ENCODE measurements around the gene ORM2.

ORM2 gene

GRCh38 chr9:114294664-114295063 is 35.0 kb upstream of the ORM2 start:
- no peak for DNase-seq (ENCODE audit: low spot score)

- no peak for DNase-seq (ENCODE audit: low spot score)
Observed at GRCh38 chr9:114296338-114296737, 33.3 kb upstream of the ORM2 start.

DNA sequence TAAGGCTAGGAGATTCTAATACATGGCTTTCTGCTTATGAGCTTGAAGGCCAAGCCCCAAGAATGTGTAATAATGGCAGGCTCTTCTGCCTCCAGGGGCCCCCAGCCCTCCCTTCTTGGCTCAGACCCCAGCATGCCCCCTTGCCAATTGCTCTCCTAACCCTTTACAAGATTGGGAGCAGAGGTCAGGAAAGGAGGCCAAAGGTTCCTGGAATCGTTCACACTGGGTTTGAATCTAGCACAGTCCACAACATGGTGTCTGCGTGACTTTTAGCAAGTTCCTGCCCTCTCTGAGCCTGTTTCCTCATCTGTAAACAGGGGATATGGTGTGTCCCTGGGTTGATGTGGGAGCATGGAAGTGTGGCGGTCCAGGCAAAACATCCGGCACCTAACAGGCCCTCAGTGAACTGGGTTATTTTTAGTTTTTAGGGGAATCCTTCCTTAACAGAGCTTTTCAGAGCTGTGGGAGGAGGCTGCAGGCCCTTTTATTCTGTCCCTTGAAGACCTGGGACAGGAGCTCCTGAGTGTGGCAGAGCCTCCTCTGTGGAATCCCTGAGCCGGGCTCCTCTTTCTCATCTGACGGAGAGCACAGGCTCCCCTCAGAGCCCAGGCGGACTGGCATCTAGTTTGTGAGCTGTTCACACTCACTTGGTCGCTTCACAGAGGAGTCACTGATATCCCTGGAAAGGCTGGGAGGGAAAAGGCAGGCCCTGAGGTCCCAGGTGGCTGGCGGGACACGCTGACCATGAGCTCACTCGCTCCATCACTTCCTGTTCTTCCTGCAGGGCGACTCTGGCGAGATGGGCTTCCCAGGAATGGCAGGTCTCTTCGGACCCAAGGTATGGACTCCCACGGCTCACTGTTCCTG is 30.1 kb upstream of the ORM2 start:
- DNase-seq (ENCODE audit: low spot score), result no peak

GRCh38 chr9:114300153-114300845 is 29.4 kb upstream of the ORM2 start:
- no peak for DNase-seq (ENCODE audit: low spot score)

- no peak for DNase-seq (ENCODE audit: low spot score)
Observed at GRCh38 chr9:114300846-114301797, 28.5 kb upstream of the ORM2 start.

DNA sequence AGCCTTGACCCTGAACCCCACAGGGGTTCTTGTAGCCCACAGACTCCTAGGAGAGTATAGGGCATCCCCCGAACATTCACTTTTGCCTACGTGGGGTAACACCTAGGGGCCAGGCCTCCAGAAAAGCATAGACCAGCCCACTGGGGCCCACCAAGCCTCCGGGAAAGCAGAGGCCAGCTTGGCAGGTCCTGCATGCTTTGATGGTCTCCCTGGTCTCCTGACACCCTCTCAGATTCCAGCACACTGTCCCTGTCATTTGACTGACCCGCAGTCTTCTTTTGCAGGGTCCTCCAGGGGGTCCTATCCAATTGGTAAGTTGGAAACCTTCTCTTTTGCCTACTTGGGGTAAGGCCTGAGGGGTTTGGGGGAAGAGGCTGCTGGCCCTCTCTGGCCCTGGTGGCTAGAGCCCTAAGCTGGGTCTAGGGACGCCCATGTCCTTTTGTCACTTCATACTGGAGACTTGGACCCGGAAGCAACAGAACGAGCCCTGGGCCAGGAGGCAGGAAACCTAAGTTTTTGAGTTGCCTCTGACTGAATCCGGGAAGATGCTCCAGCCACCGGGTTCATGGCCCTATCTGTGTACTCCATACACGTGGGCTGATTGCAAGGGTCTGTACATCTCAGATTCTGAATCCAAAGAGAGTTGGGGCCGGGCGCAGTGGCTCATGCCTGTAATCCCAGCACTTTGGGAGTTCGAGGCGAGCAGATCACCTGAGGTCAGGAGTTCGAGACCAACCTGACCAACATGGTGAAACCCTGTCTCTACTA is 27.7 kb upstream of the ORM2 start:
- no peak for DNase-seq (ENCODE audit: low spot score)

GRCh38 chr9:114302727-114303126 is 26.9 kb upstream of the ORM2 start:
- DNase-seq (ENCODE audit: low spot score), result no peak

- no peak for DNase-seq (ENCODE audit: low spot score)
Observed at GRCh38 chr9:114303571-114303970, 26.1 kb upstream of the ORM2 start.

GRCh38 chr9:114303977-114304376 is 25.7 kb upstream of the ORM2 start:
- DNase-seq (ENCODE audit: low spot score), result no peak

DNA sequence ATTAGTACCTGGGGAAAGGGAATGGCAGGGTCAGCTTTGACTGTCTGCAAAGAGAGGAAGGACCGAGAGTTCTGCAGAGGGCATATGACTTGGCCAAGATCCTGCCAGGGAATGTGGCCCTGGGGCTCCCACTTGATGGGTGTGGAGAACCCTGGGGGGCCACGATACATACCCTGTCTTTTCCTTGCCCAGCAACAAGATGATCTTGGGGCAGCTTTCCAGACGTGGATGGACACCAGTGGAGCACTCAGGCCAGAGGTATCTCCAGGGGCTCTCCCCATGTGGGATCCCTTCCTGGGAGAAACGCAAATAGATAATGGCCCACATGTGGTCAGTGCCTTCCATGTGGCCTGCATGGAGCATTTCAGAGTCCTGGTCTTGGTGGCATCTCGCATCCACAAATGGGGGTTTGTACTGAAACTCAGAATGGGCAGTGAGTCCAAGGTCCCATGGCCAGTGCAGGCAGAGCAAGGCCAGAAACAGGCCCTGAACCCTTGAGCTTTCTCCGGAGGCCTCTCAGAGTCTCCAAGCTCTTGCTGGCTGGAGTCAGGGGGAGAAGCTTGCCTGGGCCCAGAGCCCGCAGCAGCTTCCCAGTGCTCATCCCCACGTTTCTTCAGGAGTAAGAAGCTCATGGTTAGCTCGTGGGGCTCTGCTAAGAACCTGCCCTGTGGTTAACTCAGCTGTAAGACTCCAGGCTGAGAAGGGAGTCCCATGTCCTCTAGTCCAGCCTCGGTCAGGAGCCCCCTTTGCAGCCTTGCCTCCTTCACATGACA is 25.1 kb upstream of the ORM2 start:
- DNase-seq (ENCODE audit: low spot score), result no peak

DNA sequence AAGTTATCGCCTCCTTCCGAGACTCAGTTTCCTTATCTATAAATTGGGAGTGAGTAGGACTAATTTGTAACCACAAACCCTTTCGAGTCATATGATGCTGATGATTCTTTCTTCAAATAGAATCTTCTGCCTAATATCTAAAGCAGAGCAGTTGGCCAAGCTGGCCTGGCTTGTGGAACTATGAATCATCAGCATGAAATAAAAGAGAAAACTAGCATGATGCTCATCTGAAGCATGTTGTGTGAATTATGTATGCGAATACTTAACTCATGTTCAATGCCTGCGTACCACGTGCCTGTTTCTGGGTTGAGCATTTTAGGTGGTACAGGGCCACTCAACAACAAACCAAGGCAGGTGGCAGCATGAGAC is 21.8 kb upstream of the ORM2 start:
- no peak for DNase-seq (ENCODE audit: low spot score)

DNA sequence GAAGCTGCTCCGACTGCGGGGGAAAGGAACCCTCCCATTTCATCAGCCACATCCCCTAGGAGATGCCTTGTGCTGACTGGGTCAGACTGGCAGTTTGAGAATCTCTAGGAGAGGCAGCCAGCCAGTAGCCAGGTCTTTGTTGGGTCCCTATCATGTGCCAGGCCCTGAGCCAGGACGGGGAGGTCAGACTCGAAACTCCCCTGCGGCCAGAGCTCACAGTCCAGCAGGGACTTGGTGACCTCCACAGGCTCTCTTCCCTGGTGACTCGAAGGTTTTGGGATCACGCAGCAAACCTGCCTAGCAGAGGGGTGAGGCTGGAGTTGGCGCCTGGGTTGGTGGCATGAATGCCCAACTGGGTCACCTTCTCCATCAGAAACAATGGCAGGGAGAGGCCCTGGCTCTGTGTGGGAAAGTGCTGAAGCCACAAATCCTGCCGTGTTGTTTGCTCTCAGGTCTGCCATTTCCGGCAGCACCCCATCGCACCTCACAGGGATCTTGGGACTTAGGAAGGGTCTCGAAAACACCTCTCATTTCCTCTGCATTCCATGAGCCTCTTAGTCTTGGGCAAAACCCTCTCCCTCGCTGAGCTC is 21.2 kb upstream of the ORM2 start:
- no peak for DNase-seq (ENCODE audit: low spot score)

- no peak for DNase-seq (ENCODE audit: low spot score)
Observed at GRCh38 chr9:114309096-114309495, 20.6 kb upstream of the ORM2 start.

DNA sequence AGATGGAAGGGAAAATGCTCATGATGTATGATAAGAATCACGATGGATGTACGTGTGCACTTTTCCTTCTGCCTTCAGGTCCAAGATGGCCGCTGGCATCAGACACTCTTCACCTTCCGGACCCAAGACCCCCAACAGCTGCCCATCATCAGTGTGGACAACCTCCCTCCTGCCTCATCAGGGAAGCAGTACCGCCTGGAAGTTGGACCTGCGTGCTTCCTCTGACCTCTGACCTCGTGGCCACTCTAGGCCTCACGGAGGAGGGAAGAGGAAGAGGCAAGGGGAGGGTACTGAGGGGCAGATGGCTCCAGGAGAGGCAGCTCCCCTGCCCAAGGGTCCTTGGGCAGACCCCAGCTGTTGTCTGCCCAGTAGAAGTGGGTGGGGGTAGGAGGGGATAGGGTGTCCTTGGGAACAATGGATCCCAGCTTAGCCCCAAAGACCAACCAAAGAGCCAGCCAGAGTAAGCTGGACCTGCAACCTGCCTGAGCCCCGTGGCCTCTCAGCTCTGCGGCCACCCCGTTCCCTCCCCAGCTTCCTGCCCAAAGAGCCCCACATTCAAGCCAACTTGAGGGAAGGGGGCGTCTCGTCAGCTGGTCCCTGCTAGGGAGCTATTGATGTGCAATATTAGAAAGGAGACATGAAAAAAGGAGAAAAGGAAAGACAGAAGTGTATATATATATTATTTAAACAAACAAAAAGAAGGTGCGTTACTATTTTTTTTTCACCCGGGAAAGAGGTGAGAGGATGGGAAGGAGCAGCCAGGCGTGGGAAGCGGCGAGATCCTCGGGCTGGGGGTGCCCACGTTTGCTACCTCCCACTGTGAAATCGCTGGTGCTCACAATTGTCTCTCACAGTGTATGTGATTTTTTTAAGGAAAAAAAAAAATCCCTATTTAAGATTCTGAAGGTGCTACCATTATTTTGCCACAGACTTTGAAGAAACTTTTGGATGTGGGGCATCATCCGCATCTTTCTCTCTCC is 18.9 kb upstream of the ORM2 start:
- DNase-seq (ENCODE audit: low spot score), result no peak

DNA sequence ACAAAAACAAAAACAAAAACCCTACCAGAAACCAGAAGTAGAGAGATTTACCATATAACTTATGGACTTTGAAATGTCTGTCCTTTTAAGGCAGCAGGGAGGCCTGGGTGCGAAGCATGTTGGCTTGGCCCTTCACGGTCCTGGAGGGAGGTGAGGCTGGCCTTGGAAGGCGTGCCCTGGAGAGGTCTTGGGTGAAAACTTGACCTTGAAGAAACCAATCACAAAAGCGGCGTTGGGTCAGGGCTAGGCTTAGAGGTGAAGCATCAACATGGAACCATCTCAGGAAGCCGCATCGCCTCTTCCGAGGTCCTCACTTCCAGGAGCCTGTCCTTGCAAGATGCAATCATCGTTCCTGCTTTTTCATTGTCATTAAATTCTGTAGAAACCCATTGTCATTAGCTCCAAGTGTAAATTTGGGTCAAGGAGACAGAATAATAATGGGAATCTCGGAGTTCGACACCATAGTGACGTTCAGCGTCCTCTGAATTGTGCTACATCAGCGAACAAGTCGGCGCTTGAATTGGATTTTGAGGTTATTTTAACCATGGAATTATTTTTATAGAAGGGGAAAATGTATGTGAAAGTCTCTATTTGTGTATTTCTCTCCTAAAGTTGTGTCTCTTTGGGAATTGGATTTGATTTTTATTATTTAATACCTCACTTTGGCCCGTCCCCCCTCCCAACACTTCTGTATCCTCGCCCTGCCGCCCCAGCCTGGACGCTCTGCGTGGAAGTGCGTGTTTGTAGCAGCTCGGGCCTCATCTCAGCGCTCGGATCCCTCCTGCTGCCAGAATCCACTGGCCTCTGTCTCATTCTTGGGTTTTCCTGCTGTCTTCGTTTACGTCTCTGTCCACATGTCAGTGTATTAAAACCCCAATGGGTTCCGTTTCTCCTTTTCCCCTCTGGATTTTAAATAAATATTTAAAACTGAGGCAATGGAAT is 17.8 kb upstream of the ORM2 start:
- no peak for DNase-seq (ENCODE audit: low spot score)

GRCh38 chr9:114312513-114312875 is 17.2 kb upstream of the ORM2 start:
- DNase-seq (ENCODE audit: low spot score), result no peak

- DNase-seq (ENCODE audit: low spot score), result no peak
Observed at GRCh38 chr9:114313186-114313585, 16.5 kb upstream of the ORM2 start.

GRCh38 chr9:114314256-114314867 is 15.3 kb upstream of the ORM2 start:
- DNase-seq (ENCODE audit: low spot score), result no peak
